ENCODE measurements around the gene PRR13.
"Not testable (repeated sequence)": the region's sequence is repeated elsewhere in the genome, so short reads cannot be mapped to it uniquely, and the experiment has no call there.

Gene PRR13

GRCh38 chr12:53441040-53441833 lies at the start of gene PRR13:
Gene PRR13 (plus strand): TSS chr12:53441734. CDS start chr12:53442715, 981 bp downstream.
- peak; percentile 97 for DNase-seq

GRCh38 chr12:53399896-53400295 lies 41.6 kb upstream of the PRR13 start:
- DNase-seq: no peak

- DNase-seq: not testable (repeated sequence)
Measured at GRCh38 chr12:53402351-53402750, 39.2 kb upstream of the PRR13 start.

GRCh38 chr12:53402871-53403270 lies 38.7 kb upstream of the PRR13 start:
- DNase-seq: no peak

GRCh38 chr12:53410951-53411350 lies 30.6 kb upstream of the PRR13 start:
- DNase-seq: no peak

- no peak for DNase-seq
Measured at GRCh38 chr12:53413485-53414204, 27.9 kb upstream of the PRR13 start.

- DNase-seq: no peak
Measured at GRCh38 chr12:53414756-53415417, 26.6 kb upstream of the PRR13 start.

GRCh38 chr12:53415752-53416389 lies 25.7 kb upstream of the PRR13 start:
- DNase-seq: not testable (repeated sequence)

- not testable (repeated sequence) for DNase-seq
Measured at GRCh38 chr12:53417291-53417816, 24.2 kb upstream of the PRR13 start.

GRCh38 chr12:53418221-53418620 lies 23.3 kb upstream of the PRR13 start:
- no peak for DNase-seq

- DNase-seq: no peak
Measured at GRCh38 chr12:53419756-53420155, 21.8 kb upstream of the PRR13 start.

- DNase-seq: not testable (repeated sequence)
Measured at GRCh38 chr12:53422247-53422646, 19.3 kb upstream of the PRR13 start.

GRCh38 chr12:53423597-53423996 lies 17.9 kb upstream of the PRR13 start, which contains the start of gene AMHR2:
Gene AMHR2 (plus strand): TSS chr12:53423855. CDS start chr12:53423935, 80 bp downstream.
- no peak for DNase-seq

- DNase-seq: no peak
Measured at GRCh38 chr12:53424626-53425514, 16.7 kb upstream of the PRR13 start.

- DNase-seq: no peak
Measured at GRCh38 chr12:53425515-53426150, 15.9 kb upstream of the PRR13 start.

GRCh38 chr12:53427905-53428594 lies 13.5 kb upstream of the PRR13 start:
- no peak for DNase-seq

GRCh38 chr12:53428741-53429140 lies 12.8 kb upstream of the PRR13 start:
- DNase-seq: no peak

GRCh38 chr12:53430116-53430515 lies 11.4 kb upstream of the PRR13 start:
- DNase-seq: no peak

GRCh38 chr12:53431187-53431586 lies 10.3 kb upstream of the PRR13 start:
- no peak for DNase-seq

- not testable (repeated sequence) for DNase-seq
Measured at GRCh38 chr12:53435326-53435725, 6.2 kb upstream of the PRR13 start.

All from NCI-H1694 (cell line).